Lower lobe of right lung (tissue), 2 donors: ENCODE data around the gene SLC12A1. TPM values are rescaled to one million over a fixed set of nuclear protein-coding genes. Genes with fewer than 3 reads are reported as not detected.

Experiments used
- ATAC-seq, 2 donors: fragments of 200-7000 bp; cut with Tn5 transposase; one replicate each; pipeline ENCODE4 v1.9.1; 2020 to 2022; ENCODE audit warnings: mild to moderate bottlenecking in 2 of 2, moderate library complexity in 2 of 2
- DNase-seq: peaks from one replicate; pipeline ENCODE4 v3.0.0-alpha.2; 2020
- H3K27ac ChIP-seq: fragments of 200-600 bp; one replicate; pipeline ENCODE4 v1.8.0; 2022
- H3K27me3 ChIP-seq: fragments of 200-600 bp; one replicate; pipeline ENCODE4 v1.8.0; 2022; ENCODE audit warnings: low read depth
- H3K36me3 ChIP-seq: fragments of 200-600 bp; one replicate; pipeline ENCODE4 v1.8.0; 2022; ENCODE audit warnings: mild to moderate bottlenecking
- H3K4me1 ChIP-seq: fragments of 200-600 bp; one replicate; pipeline ENCODE4 v1.8.0; 2022
- H3K4me3 ChIP-seq: fragments of 200-600 bp; one replicate; pipeline ENCODE4 v1.8.0; 2022; ENCODE audit warnings: mild to moderate bottlenecking
- H3K9me3 ChIP-seq: fragments of 200-600 bp; one replicate; pipeline ENCODE4 v1.8.0; 2022
- intact Hi-C: fragments of 100-400 bp; cut with DNase I; formaldehyde crosslinking; loops from one replicate; pipeline ENCODE4 v1.11.0; 2022
- total RNA-seq: library from RNA; stranded (reverse); fragmentation: NEBNext Ultra II Directional; extraction: Animal tissue kit (Norgen Biotek cat#: 25700); gene quantifications from one replicate; pipeline ENCODE4 v1.2.1, GENCODE V29; 2021
- TF ChIP-seq, protein P1 (sequence below): fragments of 200-600 bp; IDR thresholded peaks from one replicate; pipeline ENCODE4 v1.8.0; 2022; ENCODE audit warnings: antibody characterized with exemption, mild to moderate bottlenecking
- donor health status: DM: no; HTN: yes; CAD: no; lungs with severe emphysema.

SLC12A1 gene
- total RNA-seq, 1 donor from 2014 or later: not detected

DNA sequence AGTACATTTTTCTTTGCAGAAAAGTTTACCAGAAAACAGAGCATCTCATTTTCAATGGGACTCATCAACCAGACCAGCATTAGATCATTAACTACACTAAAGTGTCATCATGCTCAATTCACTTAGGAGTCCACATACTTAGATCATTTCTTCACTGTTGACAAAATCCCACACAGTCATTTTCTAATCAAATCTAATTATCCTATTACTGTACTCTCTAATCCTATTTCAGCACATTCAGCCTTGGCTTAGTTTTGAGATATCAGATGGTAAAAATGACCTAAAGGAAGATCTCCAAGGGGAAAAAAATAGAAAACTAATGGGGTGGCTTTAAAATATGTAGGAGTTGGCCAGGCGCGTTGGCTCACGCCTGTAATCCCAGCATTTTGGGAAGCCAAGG is 19.8 kb upstream of the SLC12A1 start:
- H3K4me3 ChIP-seq: no peak overlapping the region
- TF ChIP-seq, protein P1, sequence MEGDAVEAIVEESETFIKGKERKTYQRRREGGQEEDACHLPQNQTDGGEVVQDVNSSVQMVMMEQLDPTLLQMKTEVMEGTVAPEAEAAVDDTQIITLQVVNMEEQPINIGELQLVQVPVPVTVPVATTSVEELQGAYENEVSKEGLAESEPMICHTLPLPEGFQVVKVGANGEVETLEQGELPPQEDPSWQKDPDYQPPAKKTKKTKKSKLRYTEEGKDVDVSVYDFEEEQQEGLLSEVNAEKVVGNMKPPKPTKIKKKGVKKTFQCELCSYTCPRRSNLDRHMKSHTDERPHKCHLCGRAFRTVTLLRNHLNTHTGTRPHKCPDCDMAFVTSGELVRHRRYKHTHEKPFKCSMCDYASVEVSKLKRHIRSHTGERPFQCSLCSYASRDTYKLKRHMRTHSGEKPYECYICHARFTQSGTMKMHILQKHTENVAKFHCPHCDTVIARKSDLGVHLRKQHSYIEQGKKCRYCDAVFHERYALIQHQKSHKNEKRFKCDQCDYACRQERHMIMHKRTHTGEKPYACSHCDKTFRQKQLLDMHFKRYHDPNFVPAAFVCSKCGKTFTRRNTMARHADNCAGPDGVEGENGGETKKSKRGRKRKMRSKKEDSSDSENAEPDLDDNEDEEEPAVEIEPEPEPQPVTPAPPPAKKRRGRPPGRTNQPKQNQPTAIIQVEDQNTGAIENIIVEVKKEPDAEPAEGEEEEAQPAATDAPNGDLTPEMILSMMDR: no peak
- H3K27ac ChIP-seq: no peak overlapping the region
- H3K36me3 ChIP-seq: no peaks in the 10 kb centered on the region
- H3K4me1 ChIP-seq: no peaks in the 10 kb centered on the region
- H3K27me3 ChIP-seq: no peaks in the 10 kb centered on the region
- no peaks in the 10 kb centered on the region for H3K9me3 ChIP-seq
- intact Hi-C loops: no loop called here
- ATAC-seq (no peak), DNase-seq (no peak)

DNA sequence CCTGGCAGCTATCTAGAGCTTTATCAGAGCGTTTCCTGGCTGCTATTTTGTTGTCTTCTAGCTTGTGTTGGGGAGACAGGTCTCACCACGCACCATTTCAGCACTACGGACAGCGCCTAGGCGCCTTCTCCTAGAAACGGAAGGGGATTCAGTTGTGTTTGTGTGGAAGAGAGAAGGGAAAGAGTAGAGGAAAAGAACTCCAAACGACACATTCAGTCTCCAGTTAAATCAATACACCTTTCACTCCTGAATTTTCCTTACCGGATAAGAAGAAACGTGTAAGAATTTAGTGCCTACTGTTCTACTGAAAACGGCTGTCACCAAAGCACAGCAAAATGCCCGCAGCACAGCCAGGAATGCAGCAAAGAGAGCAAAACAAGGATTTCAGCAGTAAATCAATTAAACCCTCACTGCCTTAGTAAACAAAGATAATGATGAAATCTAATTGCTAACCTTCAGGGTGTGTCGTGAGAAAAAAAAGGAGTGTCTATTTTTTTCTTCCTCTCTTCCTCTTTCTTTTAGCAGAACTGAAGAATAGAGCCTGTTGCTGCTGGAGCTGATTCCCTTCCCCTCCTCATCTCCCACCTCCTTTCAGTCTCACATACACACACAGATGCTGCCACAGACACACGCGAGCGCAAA is 15.0 kb upstream of the SLC12A1 start:
- ATAC-seq: peak in 1 of 2 donors; percentile 42
- no peaks in the 10 kb centered on the region for H3K27me3 ChIP-seq
- no peak overlapping the region for H3K4me3 ChIP-seq
- TF ChIP-seq, protein P1: no peak
- peak; percentile 65 for DNase-seq
- H3K27ac ChIP-seq: no peak overlapping the region
- intact Hi-C loops: no loop called here
- no peaks in the 10 kb centered on the region for H3K36me3 ChIP-seq
- H3K9me3 ChIP-seq: no peaks in the 10 kb centered on the region
- no peaks in the 10 kb centered on the region for H3K4me1 ChIP-seq

DNA sequence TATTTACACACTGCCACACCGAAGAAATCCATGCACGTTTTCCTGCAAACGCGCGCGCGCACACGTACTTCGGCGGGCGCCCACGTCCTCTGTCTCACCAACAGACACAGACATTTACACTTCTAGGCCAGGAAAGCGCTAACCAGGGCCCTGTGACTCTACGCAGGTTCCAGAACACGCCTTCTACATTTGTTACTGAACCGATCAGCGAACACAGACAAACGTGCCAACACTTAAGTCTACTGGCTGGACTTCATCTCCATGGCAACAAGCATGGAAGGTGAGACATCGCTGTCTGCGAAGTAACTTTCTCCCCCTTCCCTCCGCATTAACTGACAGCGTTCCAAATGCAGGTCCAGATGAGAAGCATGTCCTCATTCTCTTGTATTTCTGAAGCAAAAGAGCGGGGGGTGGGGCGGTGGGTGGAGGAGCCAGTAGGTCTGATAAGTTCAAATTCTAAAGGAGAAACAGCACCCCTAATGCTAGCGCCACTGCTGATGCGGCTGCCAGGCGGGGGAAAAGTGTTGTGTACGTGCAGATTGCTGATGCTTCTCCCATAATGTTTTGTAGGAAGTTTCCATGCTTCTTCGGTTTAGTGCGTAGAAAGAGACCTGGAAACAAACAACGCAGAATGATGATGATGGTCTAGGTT is 14.4 kb upstream of the SLC12A1 start, which contains the start of gene CTXN2:
CTXN2 (plus strand) TSS at position 92 of the 652 bp plus-strand sequence. CDS start 9,636 bp downstream, outside the sequence.
- TF ChIP-seq, protein P1: no peak
- no peaks in the 10 kb centered on the region for H3K4me1 ChIP-seq
- H3K9me3 ChIP-seq: no peaks in the 10 kb centered on the region
- H3K27ac ChIP-seq: no peak within 1 kb of the TSS
- intact Hi-C loops: no loop called here
- no peak within 1 kb of the TSS for H3K4me3 ChIP-seq
- no peaks in the 10 kb centered on the region for H3K27me3 ChIP-seq
- DNase-seq (no peak), ATAC-seq (no peak)
- no peaks in the 10 kb centered on the region for H3K36me3 ChIP-seq

DNA sequence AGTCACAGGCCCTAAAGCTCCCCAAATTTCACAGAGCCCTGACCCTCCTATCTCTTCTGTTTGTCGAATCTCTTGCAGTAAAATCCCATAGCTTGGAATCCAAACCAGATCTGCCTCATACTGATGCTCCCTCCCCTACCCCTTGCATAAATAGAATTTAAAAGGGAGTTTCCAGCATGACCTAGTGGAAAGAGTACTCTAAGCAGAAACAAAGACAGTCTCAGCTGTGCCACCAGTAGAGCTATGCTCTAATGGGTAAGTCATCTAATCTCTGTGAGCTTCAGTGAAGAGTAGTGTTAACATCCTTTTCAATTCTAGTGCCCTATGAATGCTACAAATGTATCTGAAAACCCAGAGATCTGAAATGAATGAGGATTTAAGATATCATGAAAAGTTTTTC is 4.0 kb upstream of the SLC12A1 start:
- no peaks in the 10 kb centered on the region for H3K4me1 ChIP-seq
- no peaks in the 10 kb centered on the region for H3K36me3 ChIP-seq
- no peaks in the 10 kb centered on the region for H3K27me3 ChIP-seq
- TF ChIP-seq, protein P1: no peak
- no peak for ATAC-seq
- no peak for DNase-seq
- H3K27ac ChIP-seq: no peak overlapping the region
- no peaks in the 10 kb centered on the region for H3K9me3 ChIP-seq
- intact Hi-C loops: no loop called here
- H3K4me3 ChIP-seq: no peak overlapping the region

DNA sequence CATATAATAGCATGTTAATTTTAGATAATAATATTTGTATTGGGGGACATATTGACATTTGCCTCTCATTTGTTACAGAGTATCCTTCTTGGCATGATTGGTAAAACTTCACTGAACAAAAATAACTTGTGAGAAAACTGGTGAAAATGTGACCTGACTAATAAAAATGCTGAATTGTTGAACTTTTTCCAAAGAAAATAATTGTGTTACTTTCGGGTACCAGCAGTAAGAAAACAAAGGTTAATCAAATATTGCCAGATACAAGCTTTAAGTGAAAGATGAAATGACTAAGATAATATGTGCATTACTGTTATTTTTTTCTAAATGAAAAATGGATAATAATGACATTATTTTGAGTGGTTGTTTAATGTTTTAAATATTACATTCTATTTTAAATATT is 15.2 kb downstream of the SLC12A1 start:
- Histone ChIP-seq H3K4me1 (no peaks in the 10 kb centered on the region), H3K36me3 (no peaks in the 10 kb centered on the region), H3K4me3 (no peak overlapping the region), H3K27me3 (peaks cover 3% of the 10 kb centered on the region), H3K27ac (no peak overlapping the region), H3K9me3 (no peaks in the 10 kb centered on the region)
- ATAC-seq (no peak), DNase-seq (no peak)
- TF ChIP-seq, protein P1: no peak
- intact Hi-C loops: no loop called here
